Measurements from ENCODE around the gene MMEL1.

DNA sequence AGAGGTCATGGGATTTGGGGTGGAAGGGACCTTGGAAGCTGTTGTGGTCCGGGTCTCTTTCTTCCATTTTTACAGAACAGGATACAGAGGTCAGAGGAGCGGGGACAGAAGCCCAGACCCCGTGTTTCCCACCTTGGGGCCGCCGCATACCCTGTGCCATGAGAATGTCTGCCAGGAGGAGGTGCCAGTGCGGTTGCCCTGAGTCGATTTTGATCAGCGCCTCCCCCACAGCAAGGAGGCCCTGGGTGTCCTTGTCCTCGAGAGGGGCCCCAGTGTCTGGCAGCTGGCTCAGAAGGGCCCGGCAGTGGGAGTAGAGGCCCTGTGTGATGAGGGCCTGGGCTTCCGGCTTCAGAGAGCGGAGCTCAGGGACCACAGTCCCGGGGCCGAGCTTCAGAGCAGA, 12.3 kb upstream of the MMEL1 start:
- TF ChIP-seq SALL2 (tag by site-specific recombination; IDR thresholded peaks at IDR 0.05; ENCODE audit: borderline replicate concordance), result no peak
- no peak for TF ChIP-seq ZNF555 (tag by site-specific recombination; conservative IDR thresholded peaks at IDR 0.05)
- TF ChIP-seq ZNF121 (tag by site-specific recombination; IDR thresholded peaks at IDR 0.05), result no peak
- TF ChIP-seq, protein P1, sequence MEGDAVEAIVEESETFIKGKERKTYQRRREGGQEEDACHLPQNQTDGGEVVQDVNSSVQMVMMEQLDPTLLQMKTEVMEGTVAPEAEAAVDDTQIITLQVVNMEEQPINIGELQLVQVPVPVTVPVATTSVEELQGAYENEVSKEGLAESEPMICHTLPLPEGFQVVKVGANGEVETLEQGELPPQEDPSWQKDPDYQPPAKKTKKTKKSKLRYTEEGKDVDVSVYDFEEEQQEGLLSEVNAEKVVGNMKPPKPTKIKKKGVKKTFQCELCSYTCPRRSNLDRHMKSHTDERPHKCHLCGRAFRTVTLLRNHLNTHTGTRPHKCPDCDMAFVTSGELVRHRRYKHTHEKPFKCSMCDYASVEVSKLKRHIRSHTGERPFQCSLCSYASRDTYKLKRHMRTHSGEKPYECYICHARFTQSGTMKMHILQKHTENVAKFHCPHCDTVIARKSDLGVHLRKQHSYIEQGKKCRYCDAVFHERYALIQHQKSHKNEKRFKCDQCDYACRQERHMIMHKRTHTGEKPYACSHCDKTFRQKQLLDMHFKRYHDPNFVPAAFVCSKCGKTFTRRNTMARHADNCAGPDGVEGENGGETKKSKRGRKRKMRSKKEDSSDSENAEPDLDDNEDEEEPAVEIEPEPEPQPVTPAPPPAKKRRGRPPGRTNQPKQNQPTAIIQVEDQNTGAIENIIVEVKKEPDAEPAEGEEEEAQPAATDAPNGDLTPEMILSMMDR (tag by site-specific recombination; IDR thresholded peaks at IDR 0.05), result no peak
- TF ChIP-seq ZNF138 (tag by site-specific recombination; IDR thresholded peaks at IDR 0.05; ENCODE audit: borderline replicate concordance), result no peak
